ENCODE results near the gene APOL2. TPM values are rescaled to one million over a fixed set of nuclear protein-coding genes. Genes with fewer than 3 reads are reported as not detected.

The APOL2 gene
- polyA plus RNA-seq, 1 donor from 2014 or later, result not detected

- TF ChIP-seq TAF1 (IDR thresholded peaks at IDR 0.05; ENCODE audit: low read depth), result no peak
- TF ChIP-seq MXI1 (conservative IDR thresholded peaks at IDR 0.05; ENCODE audit: poor library complexity, severe bottlenecking), result no peak
- no peak for TF ChIP-seq CTCF (IDR thresholded peaks at IDR 0.05; ENCODE audit: poor library complexity, severe bottlenecking)
- no peak for TF ChIP-seq RAD21 (conservative IDR thresholded peaks at IDR 0.05)
- no peak for TF ChIP-seq EZH2 (IDR thresholded peaks at IDR 0.05; ENCODE audit: borderline replicate concordance, insufficient read depth, low read length, poor library complexity, severe bottlenecking)
- TF ChIP-seq SMC3 (conservative IDR thresholded peaks at IDR 0.05; ENCODE audit: poor library complexity), result no peak
- TF ChIP-seq POLR2AphosphoS5 (IDR thresholded peaks at IDR 0.05), result no peak
- no peak for TF ChIP-seq REST (IDR thresholded peaks at IDR 0.05; ENCODE audit: borderline replicate concordance)
- TF ChIP-seq EP300 (conservative IDR thresholded peaks at IDR 0.05; ENCODE audit: poor library complexity, severe bottlenecking), result no peak
- Histone ChIP-seq H3K79me2 (replicated peaks; ENCODE audit: insufficient read depth, low read length) (no peaks in the 10 kb centered on the region), H2AFZ (ENCODE audit: low read depth, low read length) (no peak overlapping the region), H3K36me3 (ENCODE audit: insufficient read depth, low read length) (no peaks in the 10 kb centered on the region), H4K20me1 (ENCODE audit: insufficient read depth) (no peaks in the 10 kb centered on the region), H3K9me3 (ENCODE audit: low read length) (no peaks in the 10 kb centered on the region), H3F3A (ENCODE audit: insufficient read depth, low read length, poor library complexity, severe bottlenecking) (no peaks in the 10 kb centered on the region), H3K27me3 (ENCODE audit: insufficient read depth, low read depth, low read length) (no peaks in the 10 kb centered on the region), H3K4me3 (ENCODE audit: low read length) (no peak overlapping the region), H3K27ac (ENCODE audit: low read length) (no peak overlapping the region), H3K4me2 (ENCODE audit: low read length) (no peak overlapping the region), H3K9me2 (ENCODE audit: insufficient read depth, low read length) (no peaks in the 10 kb centered on the region), H3K9ac (ENCODE audit: low read length) (no peak overlapping the region)
Measured at GRCh38 chr22:36183446-36183845, 55.9 kb downstream of the APOL2 start.

- no peaks in the 10 kb centered on the region for H3K36me3 ChIP-seq (ENCODE audit: insufficient read depth, low read length)
- no peak for TF ChIP-seq RAD21 (conservative IDR thresholded peaks at IDR 0.05)
- TF ChIP-seq POLR2AphosphoS5 (IDR thresholded peaks at IDR 0.05), result no peak
- TF ChIP-seq CTCF (IDR thresholded peaks at IDR 0.05; ENCODE audit: poor library complexity, severe bottlenecking), result no peak
- TF ChIP-seq EP300 (conservative IDR thresholded peaks at IDR 0.05; ENCODE audit: poor library complexity, severe bottlenecking), result no peak
- no peak for TF ChIP-seq TAF1 (IDR thresholded peaks at IDR 0.05; ENCODE audit: low read depth)
- TF ChIP-seq MXI1 (conservative IDR thresholded peaks at IDR 0.05; ENCODE audit: poor library complexity, severe bottlenecking), result no peak
- TF ChIP-seq SMC3 (conservative IDR thresholded peaks at IDR 0.05; ENCODE audit: poor library complexity), result no peak
- no peak for TF ChIP-seq REST (IDR thresholded peaks at IDR 0.05; ENCODE audit: borderline replicate concordance)
- TF ChIP-seq EZH2 (IDR thresholded peaks at IDR 0.05; ENCODE audit: borderline replicate concordance, insufficient read depth, low read length, poor library complexity, severe bottlenecking), result no peak
- no peaks in the 10 kb centered on the region for H3K9me3 ChIP-seq (ENCODE audit: low read length)
- no peaks in the 10 kb centered on the region for H3K79me2 ChIP-seq (replicated peaks; ENCODE audit: insufficient read depth, low read length)
- H3K9me2 ChIP-seq (ENCODE audit: insufficient read depth, low read length), result no peaks in the 10 kb centered on the region
- no peak overlapping the region for H2AFZ ChIP-seq (ENCODE audit: low read depth, low read length)
- no peak overlapping the region for H3K4me2 ChIP-seq (ENCODE audit: low read length)
- H3K9ac ChIP-seq (ENCODE audit: low read length), result no peak overlapping the region
- H4K20me1 ChIP-seq (ENCODE audit: insufficient read depth), result no peaks in the 10 kb centered on the region
- no peak overlapping the region for H3K4me3 ChIP-seq (ENCODE audit: low read length)
- no peak overlapping the region for H3K27ac ChIP-seq (ENCODE audit: low read length)
- H3K27me3 ChIP-seq (ENCODE audit: insufficient read depth, low read depth, low read length), result no peaks in the 10 kb centered on the region
- H3F3A ChIP-seq (ENCODE audit: insufficient read depth, low read length, poor library complexity, severe bottlenecking), result no peaks in the 10 kb centered on the region
Measured at GRCh38 chr22:36182857-36183256, 56.5 kb downstream of the APOL2 start.
